Uterus (tissue), 2 donors: Measurements from ENCODE around the gene GOLM1.

Experiments
- CTCF ChIP-seq, 4 experiments: fragments of 200-600 bp in 2 of 4; fragments of 450-650 bp in 2 of 4; sonication (generic) in 2 of 4; IDR thresholded peaks; one replicate each; pipeline ENCODE4 v1.5.1; 2016 to 2019; ENCODE audit warnings: antibody characterized with exemption in 4 of 4, mild to moderate bottlenecking in 2 of 4, moderate library complexity in 1 of 4
- POLR2A ChIP-seq, 2 donors: fragments of 450-650 bp; IDR thresholded peaks; one replicate each; pipeline ENCODE4 v1.6.1; 2016; ENCODE audit warnings: antibody characterized with exemption in 2 of 2, mild to moderate bottlenecking in 1 of 2, moderate library complexity in 1 of 2

GRCh38 chr9:86009133-86009532 is 90.2 kb downstream of the GOLM1 start:
- TF ChIP-seq CTCF (IDR thresholded peaks at IDR 0.05): no peak
- TF ChIP-seq POLR2A (IDR thresholded peaks at IDR 0.05): no peak
